PC-9 (cell line): ENCODE results near the gene PP2D1. TPM values are rescaled to one million over a fixed set of nuclear protein-coding genes. Genes with fewer than 3 reads are reported as not detected.

ENCODE experiments used
- BruUV-seq: library from RNA; stranded (reverse); fragments of 400-500 nt; replicated peaks from 2 replicates; lab custom pipeline; 2021; lab: Mats Ljungman, UMichigan
- CTCF ChIA-PET: fragments of 300-600 bp; sonication (Branson Sonifier 250); formaldehyde crosslinking; loops from one replicate; lab custom pipeline; 2022; ENCODE audit warnings: antibody characterized with exemption; lab: Charles Lee
- POLR2A ChIA-PET: fragments of 300-600 bp; sonication (Branson Sonifier 250); formaldehyde crosslinking; loops from one replicate; lab custom pipeline; 2022; ENCODE audit warnings: antibody characterized with exemption; ENCODE audit not compliant: unreplicated experiment; lab: Charles Lee
- DNase-seq, 2 experiments: peaks; one replicate each; pipeline versions ENCODE4 v3.0.0 to v3.0.0-alpha.2; 2015 to 2022; ENCODE audit warnings: mixed read lengths in 1 of 2
- H2AFZ ChIP-seq: fragments of 200-600 bp; sonication (generic); 2 replicates; pipeline ENCODE4 v1.8.1; 2017; ENCODE audit warnings: antibody characterized with exemption
- H3F3A ChIP-seq: fragments of 200-600 bp; sonication (generic); 2 replicates; pipeline ENCODE4 v1.8.1; 2017; ENCODE audit warnings: antibody characterized with exemption, mild to moderate bottlenecking, low read depth; ENCODE audit not compliant: insufficient read depth
- H3K27ac ChIP-seq: fragments of 200-600 bp; sonication (generic); 2 replicates; pipeline ENCODE4 v1.6.1; 2016; ENCODE audit warnings: mixed run types
- H3K27me3 ChIP-seq: fragments of 200-600 bp; sonication (generic); 2 replicates; pipeline ENCODE4 v1.6.1; 2016; ENCODE audit warnings: low read depth, mixed run types; ENCODE audit not compliant: insufficient read depth
- H3K36me3 ChIP-seq: fragments of 200-600 bp; sonication (generic); 2 replicates; pipeline ENCODE4 v1.6.1; 2016; ENCODE audit warnings: low read depth, mixed run types
- H3K4me1 ChIP-seq: fragments of 200-600 bp; sonication (generic); replicated peaks from 2 replicates; pipeline ENCODE4 v1.6.1; 2016; ENCODE audit warnings: mixed run types; ENCODE audit not compliant: insufficient read depth
- H3K4me2 ChIP-seq: fragments of 200-600 bp; sonication (generic); 2 replicates; pipeline ENCODE4 v1.6.1; 2017; ENCODE audit warnings: mixed run types
- H3K4me3 ChIP-seq: fragments of 200-600 bp; sonication (generic); 2 replicates; pipeline ENCODE4 v1.6.1; 2016; ENCODE audit warnings: mixed run types
- H3K79me2 ChIP-seq: fragments of 200-600 bp; sonication (generic); 2 replicates; pipeline ENCODE4 v1.6.1; 2017; ENCODE audit warnings: low read depth, mixed run types
- H3K9me2 ChIP-seq: fragments of 200-600 bp; sonication (generic); 2 replicates; pipeline ENCODE4 v1.8.1; 2017; ENCODE audit warnings: mild to moderate bottlenecking; ENCODE audit not compliant: insufficient read depth
- H3K9me3 ChIP-seq: fragments of 200-600 bp; sonication (generic); 2 replicates; pipeline ENCODE4 v1.8.1; 2016; ENCODE audit warnings: low read depth; ENCODE audit not compliant: insufficient read depth
- H4K20me1 ChIP-seq: fragments of 200-600 bp; sonication (generic); 2 replicates; pipeline ENCODE4 v1.8.1; 2017; ENCODE audit not compliant: insufficient read depth
- EZH2 ChIP-seq: fragments of 200-600 bp; sonication (generic); IDR thresholded peaks from 2 replicates; pipeline ENCODE4 v1.8.0; 2017; ENCODE audit warnings: antibody characterized with exemption, low read depth
- intact Hi-C: fragments of 100-400 bp; cut with micrococcal nuclease; formaldehyde crosslinking; loops from one replicate; pipeline ENCODE4 v1.10.0; 2022; ENCODE audit not compliant: unreplicated experiment
- total RNA-seq: library from RNA; stranded (reverse); gene quantifications from 2 replicates; pipeline ENCODE4 v1.2.3, GENCODE V29; 2021
- TF ChIP-seq, protein P1 (sequence below): fragments of 200-600 bp; sonication (generic); conservative IDR thresholded peaks from 2 replicates; pipeline ENCODE4 v1.6.1; 2017; ENCODE audit warnings: mixed run types, antibody characterized with exemption, mild to moderate bottlenecking, moderate library complexity

Gene PP2D1
- total RNA-seq, 1 experiment from 2014 or later, result not detected

DNA sequence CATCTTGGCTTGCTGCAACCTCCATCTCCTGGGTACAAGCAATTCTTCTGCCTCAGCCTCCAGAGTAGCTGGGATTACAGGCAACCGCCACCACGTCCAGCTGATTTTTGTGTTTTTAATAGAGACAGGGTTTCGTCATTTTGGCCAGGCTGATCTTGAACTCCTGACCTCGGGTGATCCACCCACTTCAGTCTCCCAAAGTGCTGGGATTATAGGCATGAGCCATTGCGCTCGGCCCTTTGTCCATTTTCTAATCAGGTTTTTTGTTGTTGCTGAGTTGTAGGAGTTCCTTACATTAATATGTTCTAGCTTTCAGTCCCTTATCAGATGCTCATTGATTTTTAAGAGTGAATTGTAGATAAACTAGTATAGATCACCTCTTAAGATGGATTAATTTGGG, 44.9 kb downstream of the PP2D1 start:
- Histone ChIP-seq H3K36me3 (peaks cover 11% of the 10 kb centered on the region), H3K4me2 (no peak overlapping the region), H3K9me2 (no peaks in the 10 kb centered on the region), H3K9me3 (no peaks in the 10 kb centered on the region), H2AFZ (no peak overlapping the region), H3F3A (peaks cover 30% of the 10 kb centered on the region), H3K27ac (no peak overlapping the region), H4K20me1 (peaks cover 75% of the 10 kb centered on the region), H3K4me1 (peaks cover 21% of the 10 kb centered on the region), H3K4me3 (no peak overlapping the region), H3K79me2 (peaks cover 86% of the 10 kb centered on the region), H3K27me3 (no peaks in the 10 kb centered on the region)
- BruUV-seq, result no TSS peak
- intact Hi-C loops, result no loop called here
- no peak for TF ChIP-seq EZH2
- TF ChIP-seq, protein P1, sequence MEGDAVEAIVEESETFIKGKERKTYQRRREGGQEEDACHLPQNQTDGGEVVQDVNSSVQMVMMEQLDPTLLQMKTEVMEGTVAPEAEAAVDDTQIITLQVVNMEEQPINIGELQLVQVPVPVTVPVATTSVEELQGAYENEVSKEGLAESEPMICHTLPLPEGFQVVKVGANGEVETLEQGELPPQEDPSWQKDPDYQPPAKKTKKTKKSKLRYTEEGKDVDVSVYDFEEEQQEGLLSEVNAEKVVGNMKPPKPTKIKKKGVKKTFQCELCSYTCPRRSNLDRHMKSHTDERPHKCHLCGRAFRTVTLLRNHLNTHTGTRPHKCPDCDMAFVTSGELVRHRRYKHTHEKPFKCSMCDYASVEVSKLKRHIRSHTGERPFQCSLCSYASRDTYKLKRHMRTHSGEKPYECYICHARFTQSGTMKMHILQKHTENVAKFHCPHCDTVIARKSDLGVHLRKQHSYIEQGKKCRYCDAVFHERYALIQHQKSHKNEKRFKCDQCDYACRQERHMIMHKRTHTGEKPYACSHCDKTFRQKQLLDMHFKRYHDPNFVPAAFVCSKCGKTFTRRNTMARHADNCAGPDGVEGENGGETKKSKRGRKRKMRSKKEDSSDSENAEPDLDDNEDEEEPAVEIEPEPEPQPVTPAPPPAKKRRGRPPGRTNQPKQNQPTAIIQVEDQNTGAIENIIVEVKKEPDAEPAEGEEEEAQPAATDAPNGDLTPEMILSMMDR, result no peak
- ChIA-PET POLR2A (no interaction called here), CTCF (interaction anchor here (0.7 kb wide), 1 partner anchor 545 kb away, joined by 3 read pairs; no protein-coding TSS in a partner anchor)
- no peak for DNase-seq

DNA sequence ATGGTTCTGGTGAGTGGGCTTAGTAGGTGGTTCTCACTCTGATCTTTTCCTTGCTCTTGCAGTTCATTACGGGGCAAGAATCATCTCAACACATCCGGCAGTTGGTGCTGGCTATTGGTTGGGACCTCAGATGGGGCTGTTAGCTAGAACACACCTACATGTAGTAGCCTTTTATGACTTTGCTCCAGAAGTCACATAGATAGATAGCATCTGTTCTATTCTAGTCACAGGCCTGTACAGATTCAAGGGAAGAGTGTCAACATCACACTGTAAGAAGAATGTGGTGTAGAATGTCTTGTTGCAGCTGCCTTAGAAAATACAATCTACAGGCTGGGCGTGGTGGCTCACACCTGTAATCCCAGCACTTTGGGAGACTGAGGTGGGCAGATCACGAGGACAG, 50.1 kb downstream of the PP2D1 start:
- Histone ChIP-seq H3K4me1 (no peaks in the 10 kb centered on the region), H3K79me2 (peaks cover 93% of the 10 kb centered on the region), H3K27ac (no peak overlapping the region), H2AFZ (no peak overlapping the region), H3K9me3 (no peaks in the 10 kb centered on the region), H3F3A (no peaks in the 10 kb centered on the region; the same call in none of the 2 replicates), H3K36me3 (peaks cover 6% of the 10 kb centered on the region; the same call in 1 of the 2 replicates), H4K20me1 (peaks cover 83% of the 10 kb centered on the region), H3K4me2 (no peak overlapping the region), H3K4me3 (no peak overlapping the region), H3K9me2 (no peaks in the 10 kb centered on the region), H3K27me3 (no peaks in the 10 kb centered on the region)
- intact Hi-C loops, result no loop called here
- BruUV-seq, result no TSS peak
- CTCF ChIA-PET, result no interaction called here
- TF ChIP-seq, protein P1, result no peak
- no peak for TF ChIP-seq EZH2
- DNase-seq, result no peak
- POLR2A ChIA-PET, result no interaction called here

DNA sequence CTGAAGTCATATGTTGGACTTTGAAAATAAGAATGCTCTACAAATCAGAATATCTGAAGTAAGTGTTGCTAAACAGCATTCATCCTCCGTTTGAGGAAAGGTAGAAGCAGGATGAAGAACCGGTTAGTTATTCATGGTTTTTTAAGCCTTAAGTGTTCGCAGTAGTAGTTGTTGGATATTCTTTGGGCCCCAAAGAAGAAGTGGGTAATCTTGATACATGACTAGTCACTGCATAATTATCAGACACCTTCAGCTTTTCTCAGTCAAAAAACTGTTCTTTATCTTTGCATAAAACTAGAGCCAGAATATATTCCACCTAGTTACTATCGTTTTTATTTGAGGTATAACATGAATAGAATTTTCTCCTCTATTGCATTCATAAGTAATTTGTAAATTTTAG, 51.4 kb downstream of the PP2D1 start:
- POLR2A ChIA-PET, result no interaction called here
- no peak overlapping the region for H3K27ac ChIP-seq
- H3K9me2 ChIP-seq, result no peaks in the 10 kb centered on the region
- TF ChIP-seq EZH2, result no peak
- TF ChIP-seq, protein P1, result no peak
- H3K4me2 ChIP-seq, result no peak overlapping the region
- no peak overlapping the region for H3K4me3 ChIP-seq
- H4K20me1 ChIP-seq, result peaks cover 84% of the 10 kb centered on the region
- CTCF ChIA-PET, result no interaction called here
- no TSS peak for BruUV-seq
- no peaks in the 10 kb centered on the region for H3K27me3 ChIP-seq
- H3K36me3 ChIP-seq, result peaks cover 9% of the 10 kb centered on the region; the same call in 1 of the 2 replicates
- intact Hi-C loops, result no loop called here
- no peaks in the 10 kb centered on the region for H3K4me1 ChIP-seq
- H3F3A ChIP-seq, result no peaks in the 10 kb centered on the region; the same call in none of the 2 replicates
- no peak for DNase-seq
- H2AFZ ChIP-seq, result no peak overlapping the region
- H3K9me3 ChIP-seq, result no peaks in the 10 kb centered on the region
- peaks cover 93% of the 10 kb centered on the region for H3K79me2 ChIP-seq
